Embryonic facial prominence (tissue), 1 donor: ENCODE results near the gene AUTS2.

Experiments used
- DNase-seq: peaks from one replicate; pipeline ENCODE4 v3.0.0-alpha.2; 2016; ENCODE audit errors: extremely low spot score

Gene AUTS2

GRCh38 chr7:70035519-70035918, 437.2 kb downstream of the AUTS2 start:
- DNase-seq: no peak

- no peak for DNase-seq
These were observed 437.7 kb downstream of the AUTS2 start for GRCh38 chr7:70035955-70036354.

- no peak for DNase-seq
These were observed 438.4 kb downstream of the AUTS2 start for GRCh38 chr7:70036695-70037094.

- no peak for DNase-seq
These were observed 439.1 kb downstream of the AUTS2 start for GRCh38 chr7:70037171-70037933.

GRCh38 chr7:70040051-70040450, 441.8 kb downstream of the AUTS2 start:
- DNase-seq: no peak

GRCh38 chr7:70040970-70041766, 442.9 kb downstream of the AUTS2 start:
- DNase-seq: no peak

GRCh38 chr7:70042533-70042932, 444.3 kb downstream of the AUTS2 start:
- DNase-seq: no peak

GRCh38 chr7:70043015-70043538, 444.8 kb downstream of the AUTS2 start:
- no peak for DNase-seq

GRCh38 chr7:70044064-70044463, 445.8 kb downstream of the AUTS2 start:
- DNase-seq: no peak

GRCh38 chr7:70044525-70044924, 446.2 kb downstream of the AUTS2 start:
- DNase-seq: no peak

GRCh38 chr7:70044981-70045380, 446.7 kb downstream of the AUTS2 start:
- no peak for DNase-seq

- no peak for DNase-seq
These were observed 449.1 kb downstream of the AUTS2 start for GRCh38 chr7:70047384-70047783.

GRCh38 chr7:70047891-70048448, 449.7 kb downstream of the AUTS2 start:
- no peak for DNase-seq

GRCh38 chr7:70051726-70052125, 453.5 kb downstream of the AUTS2 start:
- no peak for DNase-seq

GRCh38 chr7:70052691-70053090, 454.4 kb downstream of the AUTS2 start:
- no peak for DNase-seq

GRCh38 chr7:70053421-70053820, 455.1 kb downstream of the AUTS2 start:
- no peak for DNase-seq

GRCh38 chr7:70053989-70054388, 455.7 kb downstream of the AUTS2 start:
- DNase-seq: no peak

GRCh38 chr7:70056363-70056762, 458.1 kb downstream of the AUTS2 start:
- no peak for DNase-seq

GRCh38 chr7:70060298-70061068, 462.2 kb downstream of the AUTS2 start:
- DNase-seq: no peak

GRCh38 chr7:70063371-70063770, 465.1 kb downstream of the AUTS2 start:
- DNase-seq: no peak

GRCh38 chr7:70063927-70064326, 465.7 kb downstream of the AUTS2 start:
- DNase-seq: no peak

GRCh38 chr7:70066844-70067243, 468.6 kb downstream of the AUTS2 start:
- DNase-seq: no peak
